ENCODE measurements around the gene RAX2.
"Not testable (repeated sequence)": the region's sequence is repeated elsewhere in the genome, so short reads cannot be mapped to it uniquely, and the experiment has no call there.

RAX2 gene

GRCh38 chr19:3771906-3772455, at the start of gene RAX2:
Gene RAX2, minus strand, starts transcription at chr19:3772228. Its CDS starts 486 bp downstream, at chr19:3771742.
- no peak for DNase-seq (ENCODE audit: low read depth in 3 of 3, low spot score in 1 of 3)

DNA sequence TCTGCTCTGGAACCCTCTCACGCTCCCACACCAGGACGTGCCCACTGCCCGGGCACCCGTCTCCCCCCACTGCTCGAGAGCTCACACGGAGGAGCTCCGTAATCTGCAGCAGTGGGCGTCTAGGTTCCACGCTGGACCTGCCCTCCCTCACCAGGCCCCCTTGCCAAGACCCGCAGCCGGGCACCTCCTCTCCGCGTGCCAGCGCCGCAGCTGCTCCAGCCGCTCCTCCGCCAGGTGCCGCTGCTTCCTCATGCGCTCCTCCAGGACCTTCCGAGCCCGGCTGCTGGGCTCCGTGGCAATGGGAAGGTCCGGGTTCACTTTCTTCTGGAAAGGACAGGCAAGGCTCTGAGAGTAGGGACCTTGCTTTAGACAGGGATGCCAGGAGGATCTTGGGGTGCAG, 49.1 kb upstream of the RAX2 start:
- DNase-seq (ENCODE audit: low read depth in 3 of 3, low spot score in 1 of 3): no peak

GRCh38 chr19:3819989-3820388, 48.0 kb upstream of the RAX2 start:
- no peak for DNase-seq (ENCODE audit: low read depth in 3 of 3, low spot score in 1 of 3)

GRCh38 chr19:3818918-3819317, 46.9 kb upstream of the RAX2 start:
- no peak for DNase-seq (ENCODE audit: low read depth in 3 of 3, low spot score in 1 of 3)

- DNase-seq (ENCODE audit: low read depth in 3 of 3, low spot score in 1 of 3): no peak
These were observed 46.4 kb upstream of the RAX2 start for GRCh38 chr19:3818466-3818865.

DNA sequence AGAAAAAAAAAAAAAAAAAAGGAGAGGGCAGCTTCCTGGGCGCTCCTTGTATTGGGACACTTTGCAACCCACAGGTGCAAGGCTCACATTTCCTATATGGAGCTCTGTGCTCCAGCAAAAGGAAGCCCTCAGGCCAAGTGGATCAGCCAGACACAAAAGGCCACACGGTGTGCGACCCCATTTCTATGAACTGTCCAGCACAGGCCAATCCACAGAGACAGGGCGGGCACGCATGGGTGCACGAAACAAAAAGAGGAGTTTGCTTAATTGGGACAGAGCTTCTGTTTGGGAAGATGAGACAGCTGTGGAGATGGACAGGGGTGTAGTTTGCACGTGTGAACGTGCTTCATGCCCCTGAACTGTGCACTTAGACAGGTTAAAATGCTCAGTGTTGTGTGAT, 45.7 kb upstream of the RAX2 start:
- no peak for DNase-seq (ENCODE audit: low read depth in 3 of 3, low spot score in 1 of 3)

GRCh38 chr19:3816566-3817218, 44.7 kb upstream of the RAX2 start:
- no peak for DNase-seq (ENCODE audit: low read depth in 3 of 3, low spot score in 1 of 3)

GRCh38 chr19:3816148-3816547, 44.1 kb upstream of the RAX2 start:
- not testable (repeated sequence) for DNase-seq (ENCODE audit: low read depth in 3 of 3, low spot score in 1 of 3)

- no peak for DNase-seq (ENCODE audit: low read depth in 3 of 3, low spot score in 1 of 3)
These were observed 42.6 kb upstream of the RAX2 start for GRCh38 chr19:3814648-3815047.

- no peak for DNase-seq (ENCODE audit: low read depth in 3 of 3, low spot score in 1 of 3)
These were observed 41.7 kb upstream of the RAX2 start for GRCh38 chr19:3813473-3814392.

- no peak for DNase-seq (ENCODE audit: low read depth in 3 of 3, low spot score in 1 of 3)
These were observed 38.8 kb upstream of the RAX2 start for GRCh38 chr19:3810708-3811355.

DNA sequence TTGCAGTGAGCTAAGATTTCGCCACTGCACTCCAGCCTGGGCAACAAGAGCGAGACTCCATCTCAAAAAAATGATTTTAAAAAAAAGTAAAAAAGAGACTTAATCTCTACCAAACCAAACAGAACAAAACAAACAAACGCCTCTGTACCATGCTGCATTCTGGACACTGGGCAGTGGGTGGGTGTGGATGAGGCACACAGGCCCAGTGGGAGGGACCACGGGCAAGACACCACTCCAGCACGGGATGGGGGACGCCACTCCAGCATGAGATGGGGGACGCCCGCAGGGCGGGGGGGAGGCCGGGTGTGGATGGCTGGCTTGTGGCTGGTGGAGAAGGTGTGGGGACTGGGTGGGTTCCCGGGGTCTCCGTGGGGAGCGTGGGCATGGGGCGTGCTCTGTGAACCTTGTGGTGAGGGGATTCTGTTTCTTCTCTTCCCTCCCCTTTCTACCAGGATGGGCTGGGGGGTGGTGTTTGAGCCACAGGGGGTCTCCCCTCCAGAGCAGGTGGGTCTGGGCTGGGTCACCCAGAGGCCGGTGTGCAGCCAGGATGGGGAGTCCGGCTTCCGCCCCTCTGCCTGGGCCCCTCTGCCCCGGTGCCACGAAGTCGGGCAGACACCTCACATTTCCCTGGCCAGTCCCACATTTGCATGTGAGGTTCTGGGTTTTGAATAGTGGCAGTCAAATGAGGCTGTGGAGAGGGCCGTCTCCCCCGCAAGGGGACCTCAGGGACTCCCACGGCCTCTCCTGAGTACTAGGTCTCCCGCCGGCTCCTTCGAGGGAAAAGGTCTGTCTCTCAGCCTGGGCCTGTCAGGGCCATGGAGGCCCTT, 38.1 kb upstream of the RAX2 start:
- DNase-seq (ENCODE audit: low read depth in 3 of 3, low spot score in 1 of 3): no peak

DNA sequence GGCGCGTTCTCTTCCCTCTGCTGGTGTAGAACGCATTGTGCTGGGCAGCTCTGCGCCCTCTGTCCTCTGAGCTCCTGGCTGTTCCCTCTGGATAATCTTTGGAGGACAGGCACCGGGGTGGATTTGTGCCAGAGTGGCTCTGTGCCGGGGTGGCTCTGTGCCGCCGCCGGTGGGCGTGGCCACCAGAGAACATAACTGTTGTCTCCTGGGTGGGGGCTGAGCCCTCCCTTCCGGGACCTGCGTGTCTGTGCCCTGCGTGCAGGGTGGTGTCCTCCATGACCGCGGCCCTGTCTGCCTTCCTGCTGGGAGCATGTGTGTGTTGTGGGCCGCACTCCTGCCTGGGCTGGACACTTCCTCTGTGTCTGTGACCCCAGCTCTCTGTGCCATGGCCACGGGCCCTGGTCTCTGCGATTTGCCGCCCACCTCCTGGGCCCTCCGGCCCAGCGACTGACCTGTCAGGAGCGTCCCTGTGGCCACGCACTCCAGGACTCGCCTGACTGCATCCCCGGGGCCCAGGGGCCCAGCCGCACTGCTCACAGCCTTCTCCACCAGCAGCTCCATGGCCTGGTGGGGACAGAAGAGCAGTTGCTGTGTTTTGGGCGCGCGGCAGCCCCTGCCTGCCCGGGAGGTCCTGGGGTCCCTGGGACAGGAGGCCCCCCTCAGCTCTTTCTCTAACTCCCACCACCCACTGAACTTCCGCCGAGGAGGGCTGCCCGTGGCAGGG, 36.6 kb upstream of the RAX2 start:
- DNase-seq (ENCODE audit: low read depth in 3 of 3, low spot score in 1 of 3): no peak

GRCh38 chr19:3807574-3808354, 35.7 kb upstream of the RAX2 start:
- no peak for DNase-seq (ENCODE audit: low read depth in 3 of 3, low spot score in 1 of 3)

- no peak for DNase-seq (ENCODE audit: low read depth in 3 of 3, low spot score in 1 of 3)
These were observed 35.1 kb upstream of the RAX2 start for GRCh38 chr19:3807131-3807480.

GRCh38 chr19:3805859-3806258, 33.8 kb upstream of the RAX2 start:
- no peak for DNase-seq (ENCODE audit: low read depth in 3 of 3, low spot score in 1 of 3)

GRCh38 chr19:3804429-3804828, 32.4 kb upstream of the RAX2 start:
- DNase-seq (ENCODE audit: low read depth in 3 of 3, low spot score in 1 of 3): no peak

DNA sequence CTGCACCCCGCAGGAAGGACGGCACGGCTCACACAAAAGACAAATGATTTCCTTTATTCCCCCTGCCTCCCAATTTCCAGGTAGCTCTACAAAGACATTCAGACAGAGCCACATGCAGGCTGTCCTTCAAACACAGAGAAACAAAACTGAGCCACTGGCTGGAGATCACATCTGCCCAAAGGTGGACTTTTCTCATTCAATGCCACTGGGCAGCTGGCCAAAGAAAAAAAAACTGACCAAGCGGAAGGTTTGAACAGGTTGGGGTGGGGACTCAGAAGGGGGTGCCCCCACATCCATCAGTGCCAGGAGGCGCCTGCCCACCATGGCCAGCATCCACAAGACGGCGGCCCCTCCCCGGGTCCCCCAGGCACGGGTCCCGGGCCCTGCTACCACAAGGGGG, 32.0 kb upstream of the RAX2 start:
- DNase-seq (ENCODE audit: low read depth in 3 of 3, low spot score in 1 of 3): no peak

GRCh38 chr19:3803114-3803888, 31.3 kb upstream of the RAX2 start:
- DNase-seq (ENCODE audit: low read depth in 3 of 3, low spot score in 1 of 3): no peak
